Stimulated activated memory B cell treated with anti-CD40 and anti-IgM and Interleukin-4, amounts not matched to agents 10 μg/mL and 1 μg/mL and 100 μg/mL, for 72 hours (primary cell): ENCODE data around the gene GBE1.

Source experiments
- ATAC-seq: fragments of 150-1000 bp; cut with Tn5 transposase; 2 replicates; pipeline ENCODE4 v1.10.0; 2021
- H3K27ac Mint-ChIP-seq: one replicate; pipeline ENCODE4 v1.8.0; 2022; ENCODE audit warnings: mild to moderate bottlenecking, mixed read lengths
- H3K27me3 Mint-ChIP-seq: one replicate; pipeline ENCODE4 v1.8.0; 2022; ENCODE audit warnings: mixed read lengths
- H3K36me3 Mint-ChIP-seq: one replicate; pipeline ENCODE4 v1.8.0; 2022; ENCODE audit warnings: mixed read lengths
- H3K4me1 Mint-ChIP-seq: one replicate; pipeline ENCODE4 v1.8.0; 2022; ENCODE audit warnings: mixed read lengths
- H3K4me3 Mint-ChIP-seq: one replicate; pipeline ENCODE4 v1.8.0; 2022; ENCODE audit warnings: mild to moderate bottlenecking, moderate library complexity, mixed read lengths
- H3K9me3 Mint-ChIP-seq: one replicate; pipeline ENCODE4 v1.8.0; 2022; ENCODE audit warnings: mixed read lengths

GBE1 gene

GRCh38 chr3:81695302-81695701 lies 66.1 kb downstream of the GBE1 start:
- Mint-ChIP-seq H3K27ac (no peak overlapping the region), H3K4me3 (no peak overlapping the region), H3K9me3 (no peaks in the 10 kb centered on the region), H3K4me1 (no peaks in the 10 kb centered on the region), H3K27me3 (no peaks in the 10 kb centered on the region), H3K36me3 (peaks cover 24% of the 10 kb centered on the region)
- no peak for ATAC-seq

- no peaks in the 10 kb centered on the region for H3K27me3 Mint-ChIP-seq
- H3K36me3 Mint-ChIP-seq = peaks cover 27% of the 10 kb centered on the region
- no peaks in the 10 kb centered on the region for H3K4me1 Mint-ChIP-seq
- no peak overlapping the region for H3K4me3 Mint-ChIP-seq
- H3K9me3 Mint-ChIP-seq = no peaks in the 10 kb centered on the region
- no peak for ATAC-seq
- H3K27ac Mint-ChIP-seq = no peak overlapping the region
Measured at GRCh38 chr3:81694662-81695061, 66.8 kb downstream of the GBE1 start.

GRCh38 chr3:81692766-81693165 lies 68.7 kb downstream of the GBE1 start:
- ATAC-seq = no peak
- H3K4me3 Mint-ChIP-seq = no peak overlapping the region
- H3K27me3 Mint-ChIP-seq = no peaks in the 10 kb centered on the region

GRCh38 chr3:81689617-81690016 lies 71.8 kb downstream of the GBE1 start:
- Mint-ChIP-seq H3K27ac (no peak overlapping the region), H3K36me3 (peaks cover 46% of the 10 kb centered on the region), H3K4me3 (no peak overlapping the region), H3K27me3 (no peaks in the 10 kb centered on the region), H3K9me3 (no peaks in the 10 kb centered on the region), H3K4me1 (no peaks in the 10 kb centered on the region)
- no peak for ATAC-seq

More at GRCh38 chr3:81692766-81693165, 68.7 kb downstream of the GBE1 start:
- Mint-ChIP-seq H3K36me3 (peaks cover 25% of the 10 kb centered on the region), H3K4me1 (no peaks in the 10 kb centered on the region), H3K27ac (no peak overlapping the region), H3K9me3 (no peaks in the 10 kb centered on the region)

- H3K27me3 Mint-ChIP-seq = no peaks in the 10 kb centered on the region
- H3K27ac Mint-ChIP-seq = no peak overlapping the region
- H3K4me3 Mint-ChIP-seq = no peak overlapping the region
- H3K36me3 Mint-ChIP-seq = peaks cover 42% of the 10 kb centered on the region
- H3K4me1 Mint-ChIP-seq = no peaks in the 10 kb centered on the region
- ATAC-seq = no peak
- no peaks in the 10 kb centered on the region for H3K9me3 Mint-ChIP-seq
Measured at GRCh38 chr3:81684751-81685395, 76.6 kb downstream of the GBE1 start.

- Mint-ChIP-seq H3K4me3 (no peak overlapping the region), H3K27ac (no peak overlapping the region), H3K27me3 (no peaks in the 10 kb centered on the region), H3K4me1 (no peaks in the 10 kb centered on the region), H3K36me3 (peaks cover 7% of the 10 kb centered on the region), H3K9me3 (no peaks in the 10 kb centered on the region)
- no peak for ATAC-seq
Measured at GRCh38 chr3:81676706-81677456, 84.6 kb downstream of the GBE1 start.

GRCh38 chr3:81674690-81675089 lies 86.8 kb downstream of the GBE1 start:
- no peaks in the 10 kb centered on the region for H3K4me1 Mint-ChIP-seq
- H3K36me3 Mint-ChIP-seq = peaks cover 11% of the 10 kb centered on the region
- no peak overlapping the region for H3K4me3 Mint-ChIP-seq
- H3K9me3 Mint-ChIP-seq = no peaks in the 10 kb centered on the region
- no peak for ATAC-seq
- H3K27me3 Mint-ChIP-seq = no peaks in the 10 kb centered on the region
- no peak overlapping the region for H3K27ac Mint-ChIP-seq

- H3K9me3 Mint-ChIP-seq = no peaks in the 10 kb centered on the region
- H3K36me3 Mint-ChIP-seq = peaks cover 16% of the 10 kb centered on the region
- H3K4me3 Mint-ChIP-seq = no peak overlapping the region
- H3K4me1 Mint-ChIP-seq = peaks cover 4% of the 10 kb centered on the region
- H3K27me3 Mint-ChIP-seq = no peaks in the 10 kb centered on the region
- ATAC-seq = no peak
- H3K27ac Mint-ChIP-seq = no peak overlapping the region
Measured at GRCh38 chr3:81668283-81668682, 93.2 kb downstream of the GBE1 start.

- H3K36me3 Mint-ChIP-seq = peaks cover 16% of the 10 kb centered on the region
- H3K9me3 Mint-ChIP-seq = no peaks in the 10 kb centered on the region
- no peak for ATAC-seq
- H3K27me3 Mint-ChIP-seq = no peaks in the 10 kb centered on the region
- H3K27ac Mint-ChIP-seq = no peak overlapping the region
- no peak overlapping the region for H3K4me3 Mint-ChIP-seq
- H3K4me1 Mint-ChIP-seq = peaks cover 4% of the 10 kb centered on the region
Measured at GRCh38 chr3:81666502-81667121, 94.8 kb downstream of the GBE1 start.

- H3K4me1 Mint-ChIP-seq = peaks cover 11% of the 10 kb centered on the region
- ATAC-seq = no peak
- peaks cover 21% of the 10 kb centered on the region for H3K36me3 Mint-ChIP-seq
- no peaks in the 10 kb centered on the region for H3K27me3 Mint-ChIP-seq
- no peak overlapping the region for H3K27ac Mint-ChIP-seq
- H3K4me3 Mint-ChIP-seq = no peak overlapping the region
- no peaks in the 10 kb centered on the region for H3K9me3 Mint-ChIP-seq
Measured at GRCh38 chr3:81663114-81663513, 98.3 kb downstream of the GBE1 start.

GRCh38 chr3:81660036-81660435 lies 101.4 kb downstream of the GBE1 start:
- no peaks in the 10 kb centered on the region for H3K9me3 Mint-ChIP-seq
- ATAC-seq = no peak
- no peak overlapping the region for H3K4me3 Mint-ChIP-seq
- peaks cover 7% of the 10 kb centered on the region for H3K4me1 Mint-ChIP-seq
- peaks cover 20% of the 10 kb centered on the region for H3K36me3 Mint-ChIP-seq
- H3K27ac Mint-ChIP-seq = no peak overlapping the region
- H3K27me3 Mint-ChIP-seq = no peaks in the 10 kb centered on the region

GRCh38 chr3:81658322-81658997 lies 103.0 kb downstream of the GBE1 start:
- H3K4me1 Mint-ChIP-seq = peaks cover 7% of the 10 kb centered on the region
- no peak overlapping the region for H3K27ac Mint-ChIP-seq
- no peaks in the 10 kb centered on the region for H3K9me3 Mint-ChIP-seq
- H3K4me3 Mint-ChIP-seq = no peak overlapping the region
- H3K27me3 Mint-ChIP-seq = no peaks in the 10 kb centered on the region
- peaks cover 20% of the 10 kb centered on the region for H3K36me3 Mint-ChIP-seq
- no peak for ATAC-seq

GRCh38 chr3:81651139-81651538 lies 110.3 kb downstream of the GBE1 start:
- no peak for ATAC-seq
- Mint-ChIP-seq H3K4me3 (no peak overlapping the region), H3K27me3 (no peaks in the 10 kb centered on the region), H3K9me3 (no peaks in the 10 kb centered on the region), H3K27ac (no peak overlapping the region), H3K4me1 (no peaks in the 10 kb centered on the region), H3K36me3 (peaks cover 8% of the 10 kb centered on the region)

GRCh38 chr3:81650187-81650586 lies 111.3 kb downstream of the GBE1 start:
- no peak overlapping the region for H3K4me3 Mint-ChIP-seq
- H3K27me3 Mint-ChIP-seq = no peaks in the 10 kb centered on the region
- no peak for ATAC-seq
- no peaks in the 10 kb centered on the region for H3K9me3 Mint-ChIP-seq
- no peaks in the 10 kb centered on the region for H3K4me1 Mint-ChIP-seq
- H3K27ac Mint-ChIP-seq = no peak overlapping the region
- peaks cover 4% of the 10 kb centered on the region for H3K36me3 Mint-ChIP-seq

- no peaks in the 10 kb centered on the region for H3K4me1 Mint-ChIP-seq
- H3K4me3 Mint-ChIP-seq = no peak overlapping the region
- H3K9me3 Mint-ChIP-seq = no peaks in the 10 kb centered on the region
- no peak overlapping the region for H3K27ac Mint-ChIP-seq
- peaks cover 4% of the 10 kb centered on the region for H3K36me3 Mint-ChIP-seq
- no peak for ATAC-seq
- no peaks in the 10 kb centered on the region for H3K27me3 Mint-ChIP-seq
Measured at GRCh38 chr3:81645248-81645647, 116.2 kb downstream of the GBE1 start.
